Stimulated activated CD8-positive, alpha-beta memory T cell treated with anti-CD3 and anti-CD28 coated beads, Interleukin-12 subunit alpha, Interleukin-12 subunit beta, amount 100 ng/mL, for 24 hours (primary cell): ENCODE data around the gene TFDP2.
A peak's percentile ranks its signal among the peaks of the same experiment; 100 is the strongest.

Source experiments
- DNase-seq: peaks from one replicate; pipeline ENCODE4 v3.0.0-alpha.2; 2020; ENCODE audit errors: extremely low read depth

TFDP2 gene

GRCh38 chr3:141965471-141965870 is 183.9 kb downstream of the TFDP2 start:
- DNase-seq = no peak

GRCh38 chr3:141963301-141963700 is 186.0 kb downstream of the TFDP2 start:
- DNase-seq = no peak

GRCh38 chr3:141960731-141961130 is 188.6 kb downstream of the TFDP2 start:
- DNase-seq = no peak

GRCh38 chr3:141959589-141960554 is 189.5 kb downstream of the TFDP2 start:
- no peak for DNase-seq

- no peak for DNase-seq
Measured at GRCh38 chr3:141955175-141955574, 194.2 kb downstream of the TFDP2 start.

- no peak for DNase-seq
Measured at GRCh38 chr3:141952611-141953010, 196.7 kb downstream of the TFDP2 start.

GRCh38 chr3:141950572-141951493 is 198.5 kb downstream of the TFDP2 start:
- no peak for DNase-seq

GRCh38 chr3:141949972-141950371 is 199.4 kb downstream of the TFDP2 start:
- DNase-seq = no peak

- DNase-seq = no peak
Measured at GRCh38 chr3:141949399-141949798, 199.9 kb downstream of the TFDP2 start.

GRCh38 chr3:141945726-141946485 is 203.4 kb downstream of the TFDP2 start:
- no peak for DNase-seq

- DNase-seq = no peak
Measured at GRCh38 chr3:141942006-141942405, 207.3 kb downstream of the TFDP2 start.

GRCh38 chr3:141941093-141941492 is 208.3 kb downstream of the TFDP2 start:
- DNase-seq = no peak

- peak; percentile 5 for DNase-seq
Measured at GRCh38 chr3:141940194-141940776, 209.1 kb downstream of the TFDP2 start.

- DNase-seq = no peak
Measured at GRCh38 chr3:141939759-141940158, 209.6 kb downstream of the TFDP2 start.

GRCh38 chr3:141938011-141938500 is 211.3 kb downstream of the TFDP2 start:
- DNase-seq = no peak

GRCh38 chr3:141934354-141934753 is 215.0 kb downstream of the TFDP2 start:
- DNase-seq = no peak

GRCh38 chr3:141933421-141934300 is 215.7 kb downstream of the TFDP2 start:
- no peak for DNase-seq

- no peak for DNase-seq
Measured at GRCh38 chr3:141930801-141931200, 218.5 kb downstream of the TFDP2 start.

- DNase-seq = no peak
Measured at GRCh38 chr3:141929341-141929995, 219.9 kb downstream of the TFDP2 start.
